Caki2 (cell line): ENCODE results near the gene RPP38. TPM values are rescaled to one million over a fixed set of nuclear protein-coding genes. Genes with fewer than 3 reads are reported as not detected.

Source experiments
- DNase-seq: peaks from one replicate; pipeline ENCODE4 v3.0.0-alpha.2; 2015; ENCODE audit warnings: low read depth
- in situ Hi-C: cut with HindIII; loops from 2 replicates; pipeline ENCODE4 v1.10.0; 2016; ENCODE audit warnings: low sequenced_read_pairs, low pct_unique_long_range_greater_than_20kb, mixed read lengths
- total RNA-seq: library from RNA; depleted of rRNA; stranded (reverse); fragments of >200 nt; shearing (Covaris generic); gene quantifications from 2 replicates; pipeline ENCODE4 v1.2.3, GENCODE V29; 2014; ENCODE audit warnings: low replicate concordance; rRNA removed

RPP38 gene
- total RNA-seq, 1 experiment from 2014 or later = 10.9 TPM

DNA sequence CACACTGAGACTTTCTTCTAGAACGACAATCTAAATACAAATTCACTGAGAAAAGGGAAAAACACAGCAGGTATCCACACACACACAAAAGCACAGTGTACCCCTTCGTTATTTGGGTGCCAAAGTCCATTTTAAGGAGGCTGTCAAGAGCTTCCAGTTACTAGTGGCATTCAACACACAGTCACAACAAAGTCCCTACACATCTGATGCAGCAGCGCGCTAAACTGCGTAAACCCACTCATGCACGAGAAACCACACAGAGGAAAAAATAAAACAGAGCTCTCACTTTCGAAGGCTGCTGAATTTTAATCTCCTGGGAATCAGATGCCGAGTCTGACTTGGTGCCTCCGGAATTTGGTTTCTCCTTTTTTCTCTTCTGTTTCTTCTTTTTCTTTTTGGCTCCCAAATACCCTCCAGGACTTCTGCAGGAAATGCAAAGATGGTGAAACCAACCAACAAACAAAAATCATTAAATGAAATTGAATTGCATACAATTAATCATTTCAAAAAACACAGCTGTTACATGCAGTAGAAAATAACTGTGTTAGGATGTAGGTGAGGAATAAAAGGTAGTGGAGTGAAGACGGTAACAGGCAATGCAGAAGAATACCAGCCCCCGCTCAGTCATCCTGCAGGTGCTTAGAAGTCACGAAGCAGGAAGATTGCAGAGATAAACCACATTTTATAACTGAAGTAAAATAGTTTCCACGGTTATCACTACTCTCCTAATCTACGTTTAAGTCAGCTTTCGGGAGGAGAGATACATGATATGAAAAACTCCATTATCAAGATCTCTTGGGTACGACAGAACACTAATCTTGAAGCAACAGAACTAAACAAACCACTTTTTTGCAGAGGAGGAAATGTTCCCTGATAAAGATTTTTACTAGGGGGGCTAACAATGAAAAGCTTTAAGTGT, 44.2 kb downstream of the RPP38 start:
- no peak for DNase-seq
- in situ Hi-C loops = no loop called here

DNA sequence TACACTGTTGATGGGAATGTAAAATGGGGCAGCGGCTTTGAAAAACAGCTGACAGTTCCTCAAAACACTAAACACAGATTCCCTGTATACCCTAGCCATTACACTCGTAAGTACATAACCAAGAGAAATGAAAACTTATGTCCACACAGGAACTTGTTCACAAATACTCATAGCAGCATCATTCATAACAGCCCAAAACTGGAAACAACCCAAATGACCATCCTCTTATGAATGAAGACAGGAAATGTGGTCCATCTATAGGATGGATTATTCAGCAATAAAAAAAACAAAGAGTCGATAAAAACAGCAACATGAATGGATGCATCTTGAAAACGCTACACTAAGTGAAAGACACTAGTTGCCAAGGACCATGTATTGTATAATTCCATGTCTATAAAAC, 47.6 kb downstream of the RPP38 start:
- DNase-seq = no peak
- in situ Hi-C loops = no loop called here

- DNase-seq = no peak
- in situ Hi-C loops = no loop called here
Measured at GRCh38 chr10:15146366-15146765, 49.2 kb downstream of the RPP38 start.

DNA sequence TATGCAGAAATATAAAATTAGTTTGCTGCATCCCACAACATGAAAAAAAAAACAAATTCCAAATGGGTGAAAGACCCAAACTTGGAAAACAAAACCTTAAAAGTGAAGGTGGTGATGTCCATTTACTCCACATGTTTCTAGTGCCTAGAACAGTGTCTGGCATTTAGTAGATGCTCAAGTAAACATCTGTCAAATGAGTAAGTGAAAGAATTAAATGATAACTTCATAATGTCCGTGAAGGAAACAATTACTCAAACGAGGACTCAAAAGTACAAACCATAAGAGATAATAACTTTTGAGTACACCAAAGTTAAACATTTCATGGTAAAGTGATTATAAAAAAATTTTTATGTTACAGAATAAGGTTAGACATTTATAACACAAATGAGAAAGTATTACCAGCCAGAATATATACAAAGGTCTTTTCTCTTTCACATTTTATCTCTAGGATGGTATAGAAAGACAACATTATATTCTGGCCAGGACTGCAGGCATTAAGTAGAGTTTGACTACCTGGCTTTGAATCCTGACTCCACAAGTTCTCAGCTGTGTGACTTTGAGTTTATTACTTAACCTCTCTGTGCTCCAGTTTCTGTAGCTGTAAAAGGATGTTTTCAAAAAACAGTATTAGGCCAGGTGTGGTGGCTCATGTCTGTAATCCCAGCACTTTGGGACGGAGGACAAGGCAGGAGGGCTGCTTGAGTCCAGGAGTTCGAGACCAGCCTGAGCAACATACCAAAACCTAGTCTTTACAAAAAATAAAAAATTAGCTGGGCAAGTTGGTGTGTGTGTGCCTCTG, 50.6 kb downstream of the RPP38 start:
- in situ Hi-C loops = no loop called here
- DNase-seq = no peak

GRCh38 chr10:15149042-15149771, 52.1 kb downstream of the RPP38 start:
- no peak for DNase-seq
- in situ Hi-C loops = no loop called here

DNA sequence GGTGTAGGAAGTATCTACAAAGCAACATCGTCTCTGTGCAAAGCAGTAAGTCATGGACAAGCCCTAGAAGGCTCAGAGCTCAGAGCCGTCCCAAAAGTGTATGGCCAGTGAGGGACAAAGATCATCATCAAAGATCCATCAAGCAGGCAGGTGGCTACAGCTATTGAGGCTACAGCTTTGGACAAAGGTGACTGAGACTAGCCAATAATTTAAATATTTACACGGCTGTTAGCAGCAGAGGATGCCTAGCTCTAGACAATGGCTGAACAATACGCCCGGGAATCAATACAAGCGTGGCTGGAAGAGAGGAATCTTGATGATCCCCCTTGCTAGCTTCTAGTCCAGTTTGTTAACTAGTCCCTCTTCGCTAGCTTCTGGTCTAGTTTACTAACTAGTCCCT, 53.4 kb downstream of the RPP38 start:
- in situ Hi-C loops = no loop called here
- no peak for DNase-seq

GRCh38 chr10:15152556-15152955, 55.4 kb downstream of the RPP38 start:
- in situ Hi-C loops = no loop called here
- no peak for DNase-seq

Other genes starting within 250 kb of the RPP38 start
- gene SUV39H2, start 218.5 kb upstream of the RPP38 start, total RNA-seq = 14.0 and 18.9 TPM in 2 replicates
- gene DCLRE1C, start 143.3 kb upstream of the RPP38 start, total RNA-seq = 8.1 and 9.5 TPM in 2 replicates
- 3.5 TPM in 1 of 2 replicates, not detected in the other for gene MEIG1, start 138.0 kb upstream of the RPP38 start, total RNA-seq
- gene OLAH, start 53.4 kb upstream of the RPP38 start, total RNA-seq = 0.17 and 1.8 TPM in 2 replicates
- gene ACBD7, start 8.6 kb upstream of the RPP38 start, total RNA-seq = 7.0 and 7.5 TPM in 2 replicates
- 22.8 and 36.0 TPM in 2 replicates for gene NMT2, start 71.3 kb downstream of the RPP38 start, total RNA-seq